IMR-90 (cell line): Measurements from ENCODE around the gene ERICH3. TPM values are rescaled to one million over a fixed set of nuclear protein-coding genes. Genes with fewer than 3 reads are reported as not detected.

Source experiments
- ATAC-seq: fragments of 200-7000 bp; cut with Tn5 transposase; 2 replicates; pipeline ENCODE4 v1.9.1; 2020; ENCODE audit warnings: low read depth, mild to moderate bottlenecking, moderate library complexity
- BruUV-seq: library from RNA; stranded (reverse); fragments of 400-500 nt; replicated peaks from 2 replicates; lab custom pipeline; 2021; lab: Mats Ljungman, UMichigan
- CTCF ChIA-PET: fragments of 300-600 bp; formaldehyde crosslinking; extraction: SDS; loops from one replicate; lab custom pipeline; 2021; ENCODE audit warnings: antibody characterized with exemption; lab: Yijun Ruan, JAX
- POLR2A ChIA-PET: fragments of 300-600 bp; sonication (Branson Sonifier 250); formaldehyde crosslinking; loops from one replicate; lab custom pipeline; 2022; ENCODE audit warnings: antibody characterized with exemption; ENCODE audit not compliant: unreplicated experiment; lab: Charles Lee
- DNase-seq: peaks from one replicate; pipeline ENCODE4 v3.0.0; 2013
- H2AFZ ChIP-seq: replicated peaks from 2 replicates; pipeline ENCODE3; 2013; ENCODE audit warnings: low read length, mild to moderate bottlenecking; ENCODE audit not compliant: poor library complexity
- H2AK5ac ChIP-seq: 2 replicates; pipeline ENCODE4 v1.6.1; 2013; ENCODE audit warnings: low read depth, low read length, inconsistent platforms
- H2AK9ac ChIP-seq: replicated peaks from 2 replicates; pipeline ENCODE3; 2013; ENCODE audit warnings: mild to moderate bottlenecking, low read depth, low read length, moderate library complexity; ENCODE audit not compliant: poor library complexity
- H2BK120ac ChIP-seq: 2 replicates; pipeline ENCODE4 v1.6.1; 2013; ENCODE audit warnings: low read depth, low read length, inconsistent platforms
- H2BK15ac ChIP-seq: 3 replicates; pipeline ENCODE4 v1.6.1; 2013; ENCODE audit warnings: low read depth, low read length, inconsistent platforms
- H2BK20ac ChIP-seq: 2 replicates; pipeline ENCODE4 v1.6.1; 2013; ENCODE audit warnings: low read depth, mild to moderate bottlenecking, inconsistent platforms, low read length, moderate library complexity
- H2BK5ac ChIP-seq: 2 replicates; pipeline ENCODE4 v1.6.1; 2013; ENCODE audit warnings: mild to moderate bottlenecking, low read depth, low read length, inconsistent platforms; ENCODE audit not compliant: poor library complexity, severe bottlenecking
- H3K14ac ChIP-seq: replicated peaks from 2 replicates; pipeline ENCODE4 v1.6.1; 2013; ENCODE audit warnings: low read depth, low read length, inconsistent platforms
- H3K18ac ChIP-seq: 2 replicates; pipeline ENCODE4 v1.6.1; 2013; ENCODE audit warnings: low read depth, low read length, control low read depth
- H3K23ac ChIP-seq: 2 replicates; pipeline ENCODE4 v1.6.1; 2013; ENCODE audit warnings: low read depth, low read length, inconsistent platforms
- H3K27ac ChIP-seq: 2 replicates; pipeline ENCODE4 v1.5.1; 2013; ENCODE audit warnings: mild to moderate bottlenecking, control low read depth, low read length; ENCODE audit not compliant: insufficient read depth
- H3K27me3 ChIP-seq: 2 replicates; pipeline ENCODE4 v1.6.1; 2013; ENCODE audit warnings: low read length; ENCODE audit not compliant: control insufficient read depth, insufficient read depth
- H3K36me3 ChIP-seq: 2 replicates; pipeline ENCODE4 v1.6.1; 2013; ENCODE audit warnings: low read length, mixed read lengths; ENCODE audit not compliant: control insufficient read depth, insufficient read depth
- H3K4ac ChIP-seq: 2 replicates; pipeline ENCODE4 v1.6.1; 2013; ENCODE audit warnings: low read depth, low read length, inconsistent platforms
- H3K4me1 ChIP-seq: 2 replicates; pipeline ENCODE4 v1.6.1; 2013; ENCODE audit warnings: low read length, mixed read lengths; ENCODE audit not compliant: control insufficient read depth, insufficient read depth
- H3K4me2 ChIP-seq: 2 replicates; pipeline ENCODE4 v1.6.1; 2013; ENCODE audit warnings: low read depth, mild to moderate bottlenecking, control low read depth, low read length, moderate library complexity
- H3K4me3 ChIP-seq: 2 replicates; pipeline ENCODE4 v1.5.1; 2013; ENCODE audit warnings: low read depth, mild to moderate bottlenecking, control low read depth, low read length, moderate library complexity; ENCODE audit not compliant: insufficient read depth
- H3K56ac ChIP-seq: 2 replicates; pipeline ENCODE4 v1.6.1; 2013; ENCODE audit warnings: low read length, inconsistent platforms; ENCODE audit not compliant: insufficient read depth; ENCODE audit errors: extremely low read depth
- H3K79me1 ChIP-seq, 2 experiments: 2 replicates each; pipeline ENCODE4 v1.6.1; 2013; ENCODE audit warnings: low read length in 2 of 2, inconsistent platforms in 1 of 2, low read depth in 1 of 2
- H3K9ac ChIP-seq: 2 replicates; pipeline ENCODE4 v1.6.1; 2013; ENCODE audit warnings: low read depth, low read length, control low read depth
- H3K9me1 ChIP-seq: 2 replicates; pipeline ENCODE4 v1.6.1; 2013; ENCODE audit warnings: low read length, inconsistent platforms; ENCODE audit not compliant: insufficient read depth
- H3K9me3 ChIP-seq: 2 replicates; pipeline ENCODE4 v1.6.1; 2013; ENCODE audit warnings: low read length; ENCODE audit not compliant: control insufficient read depth, insufficient read depth
- H4K20me1 ChIP-seq: 2 replicates; pipeline ENCODE4 v1.6.1; 2013; ENCODE audit warnings: low read length, inconsistent platforms; ENCODE audit not compliant: insufficient read depth
- H4K5ac ChIP-seq: 2 replicates; pipeline ENCODE4 v1.6.1; 2013; ENCODE audit warnings: mild to moderate bottlenecking, low read depth, low read length, control low read depth
- H4K8ac ChIP-seq, 2 experiments: 2 replicates each; pipeline ENCODE4 v1.6.1; 2013; ENCODE audit warnings: low read depth in 2 of 2, low read length in 2 of 2, control low read depth in 1 of 2, inconsistent platforms in 1 of 2
- H4K91ac ChIP-seq: 2 replicates; pipeline ENCODE4 v1.6.1; 2013; ENCODE audit warnings: low read depth, low read length, inconsistent platforms; ENCODE audit not compliant: insufficient read depth
- BHLHE40 ChIP-seq: fragments of 150-350 bp; IDR thresholded peaks from 2 replicates; pipeline ENCODE4 v1.6.1; 2016; ENCODE audit warnings: mild to moderate bottlenecking, low read depth, low read length
- RCOR1 ChIP-seq: IDR thresholded peaks from 2 replicates; pipeline ENCODE4 v1.6.1; 2012; ENCODE audit warnings: mild to moderate bottlenecking, low read length, improper control_type of control experiment; ENCODE audit not compliant: insufficient replicate concordance
- RFX5 ChIP-seq: IDR thresholded peaks from 2 replicates; pipeline ENCODE4 v1.8.0; 2012; ENCODE audit warnings: low read depth, mild to moderate bottlenecking, low read length, moderate library complexity
- SMC3 ChIP-seq: fragments of 150-350 bp; IDR thresholded peaks from 2 replicates; pipeline ENCODE4 v1.6.1; 2016; ENCODE audit warnings: low read depth, mild to moderate bottlenecking, antibody characterized with exemption, low read length, moderate library complexity
- USF2 ChIP-seq: fragments of 150-350 bp; IDR thresholded peaks from 2 replicates; pipeline ENCODE4 v1.6.1; 2017; ENCODE audit warnings: mild to moderate bottlenecking, antibody characterized with exemption, low read length, low read depth
- WGBS, 2 experiments: methylation state at CpG; one replicate each; pipeline versions ENCODE4 v1.1.5 to v1.1.7; 2013; ENCODE audit warnings: missing lambda C conversion rate in 2 of 2; ENCODE audit not compliant: insufficient read length in 1 of 2; ENCODE audit errors: extremely low coverage in 2 of 2; 5-methylcytosine and 5-hydroxymethylcytosine counted together
- dilution Hi-C: fragments of 300-500 bp; cut with HindIII; formaldehyde crosslinking; loops from one replicate; pipeline ENCODE4 v1.14.3; 2018; ENCODE audit warnings: low sequenced_read_pairs; ENCODE audit not compliant: unreplicated experiment
- in situ Hi-C: fragments of 300-500 bp; cut with MboI; formaldehyde crosslinking; loops from 3 replicates; pipeline ENCODE4 v1.14.3; 2019; ENCODE audit warnings: low sequenced_read_pairs, inconsistent platforms, mixed read lengths
- intact Hi-C: fragments of 100-400 bp; cut with micrococcal nuclease; formaldehyde crosslinking; loops from 2 replicates; pipeline ENCODE4 v1.10.0; 2022
- polyA plus RNA-seq, 3 experiments: library from polyadenylated mRNA; depleted of rRNA; stranded (reverse); fragments of >200 nt; gene quantifications; 2 replicates each; pipeline ENCODE4 v1.2.3, GENCODE V29; 2012; ENCODE audit warnings: low replicate concordance in 1 of 3
- total RNA-seq: library from RNA; depleted of rRNA; stranded (reverse); fragments of >200 nt; gene quantifications from 2 replicates; pipeline ENCODE4 v1.2.3, GENCODE V29; 2012

The ERICH3 gene
- total and polyA plus RNA-seq, 2 of the 4 experiments (the other 2 are of a cell fraction): not detected

- Histone ChIP-seq H3K36me3 (no peaks in the 10 kb centered on the region), H3K27ac (no peak overlapping the region), H4K20me1 (no peaks in the 10 kb centered on the region), H3K14ac (no peak overlapping the region), H2AFZ (no peak overlapping the region), H4K5ac (no peak overlapping the region), H2AK5ac (no peak overlapping the region), H3K4ac (no peak overlapping the region), H2BK20ac (no peak overlapping the region), H3K23ac (no peak overlapping the region), H3K79me1 (no peaks in the 10 kb centered on the region), H2BK15ac (no peak overlapping the region), H3K27me3 (no peaks in the 10 kb centered on the region), H4K8ac (no peak overlapping the region), H3K18ac (no peak overlapping the region), H2BK120ac (no peak overlapping the region), H3K9me1 (no peaks in the 10 kb centered on the region), H3K56ac (no peak overlapping the region), H2BK5ac (no peak overlapping the region), H4K91ac (no peak overlapping the region), H3K4me2 (no peak overlapping the region), H3K4me1 (no peaks in the 10 kb centered on the region), H3K9ac (no peak overlapping the region), H3K9me3 (no peaks in the 10 kb centered on the region), H2AK9ac (no peak overlapping the region), H3K4me3 (no peak overlapping the region)
- ATAC-seq (no peak), DNase-seq (no peak)
- BruUV-seq: no TSS peak
- WGBS, 2 experiments: no CpG with 5 or more reads among the region's 2 CpGs
- ChIA-PET POLR2A (no interaction called here), CTCF (no interaction called here)
- intact Hi-C loops: no loop called here
- dilution Hi-C loops: no loop called here
- in situ Hi-C loops: no loop called here
- TF ChIP-seq RFX5 (no peak), SMC3 (no peak), USF2 (no peak), RCOR1 (no peak), BHLHE40 (no peak)
These were observed 61.7 kb downstream of the ERICH3 start for GRCh38 chr1:74611887-74612286.
